Suprapubic skin (tissue), 4 donors: ENCODE results near the gene PRX. TPM values are rescaled to one million over a fixed set of nuclear protein-coding genes. Genes with fewer than 3 reads are reported as not detected.
A peak's percentile ranks its signal among the peaks of the same experiment; 100 is the strongest.

ENCODE experiments used
- DNase-seq, 2 donors: peaks; one replicate each; pipeline ENCODE4 v3.0.0-alpha.2; 2019; ENCODE audit warnings: low spot score in 2 of 2
- H3K27ac ChIP-seq: fragments of 200-600 bp; sonication (generic); one replicate; pipeline ENCODE4 v1.5.1; 2019
- H3K27me3 ChIP-seq: fragments of 200-600 bp; sonication (generic); one replicate; pipeline ENCODE4 v1.5.1; 2019
- H3K36me3 ChIP-seq: fragments of 200-600 bp; sonication (generic); one replicate; pipeline ENCODE4 v1.5.1; 2019
- H3K4me1 ChIP-seq: fragments of 200-600 bp; sonication (generic); one replicate; pipeline ENCODE4 v1.5.1; 2019
- H3K4me3 ChIP-seq: fragments of 200-600 bp; sonication (generic); one replicate; pipeline ENCODE4 v1.5.1; 2019; ENCODE audit warnings: mild to moderate bottlenecking
- H3K9me3 ChIP-seq: fragments of 200-600 bp; sonication (generic); one replicate; pipeline ENCODE4 v1.5.1; 2019
- CTCF ChIP-seq, 2 donors: fragments of 200-600 bp in 1 of 2; fragments of 450-650 bp in 1 of 2; sonication (generic) in 1 of 2; IDR thresholded peaks; one replicate each; pipeline ENCODE4 v1.5.1; 2016 to 2019; ENCODE audit warnings: antibody characterized with exemption in 2 of 2, mild to moderate bottlenecking in 1 of 2, moderate library complexity in 1 of 2
- EP300 ChIP-seq: sonication (generic); formaldehyde crosslinking; IDR thresholded peaks from one replicate; pipeline ENCODE4 v1.6.1; 2017; ENCODE audit warnings: antibody characterized with exemption
- POLR2A ChIP-seq, 2 donors: fragments of 450-650 bp; IDR thresholded peaks; one replicate each; pipeline ENCODE4 v1.6.1; 2017; ENCODE audit warnings: antibody characterized with exemption in 2 of 2, mild to moderate bottlenecking in 2 of 2, moderate library complexity in 2 of 2
- POLR2AphosphoS5 ChIP-seq, 3 donors: sonication (generic); formaldehyde crosslinking; IDR thresholded peaks; one replicate each; pipeline ENCODE4 v1.6.1; 2017; ENCODE audit warnings: antibody characterized with exemption in 3 of 3
- WGBS: methylation state at CpG from one replicate; pipeline ENCODE4 v1.1.5; 2018; 5-methylcytosine and 5-hydroxymethylcytosine counted together
- total RNA-seq, 4 donors: library from RNA; depleted of rRNA; stranded (reverse); fragments of >200 nt; gene quantifications; one replicate each; pipeline ENCODE4 v1.1.0, GENCODE V29; 2016

The PRX gene
- total RNA-seq, 4 donors from 2014 or later, result 4.1 to 7.3 (median 4.8) TPM

- no peak overlapping the region for H3K27ac ChIP-seq
Observed at GRCh38 chr19:40419066-40419612, 6.0 kb upstream of the PRX start.

GRCh38 chr19:40418040-40418439 is 4.9 kb upstream of the PRX start:
- DNase-seq, result no peak
- H3K27me3 ChIP-seq, result no peaks in the 10 kb centered on the region
- H3K4me1 ChIP-seq, result peaks cover 37% of the 10 kb centered on the region
- no peak overlapping the region for H3K4me3 ChIP-seq
- H3K27ac ChIP-seq, result peak overlapping the region; percentile 57
- H3K36me3 ChIP-seq, result peaks cover 8% of the 10 kb centered on the region
- H3K9me3 ChIP-seq, result no peaks in the 10 kb centered on the region
- TF ChIP-seq EP300 (no peak), CTCF (IDR thresholded peaks at IDR 0.05) (no peak), POLR2A (IDR thresholded peaks at IDR 0.05) (no peak), POLR2AphosphoS5 (IDR thresholded peaks at IDR 0.05) (no peak)
- 94% methylated on average over 3 of the region's 3 CpGs for WGBS

More at GRCh38 chr19:40419066-40419612, 6.0 kb upstream of the PRX start:
- 57% methylated on average over 4 of the region's 5 CpGs for WGBS
- no peaks in the 10 kb centered on the region for H3K9me3 ChIP-seq
- peaks cover 40% of the 10 kb centered on the region for H3K4me1 ChIP-seq
- no peak for DNase-seq
- H3K36me3 ChIP-seq, result peaks cover 10% of the 10 kb centered on the region
- no peaks in the 10 kb centered on the region for H3K27me3 ChIP-seq
- no peak overlapping the region for H3K4me3 ChIP-seq
- TF ChIP-seq POLR2AphosphoS5 (IDR thresholded peaks at IDR 0.05), result no peak
- TF ChIP-seq CTCF (IDR thresholded peaks at IDR 0.05), result no peak
- no peak for TF ChIP-seq POLR2A (IDR thresholded peaks at IDR 0.05)
- no peak for TF ChIP-seq EP300

- H3K27ac ChIP-seq, result peak overlapping the region; percentile 57
- H3K4me3 ChIP-seq, result peak overlapping the region; percentile 2
- peaks cover 35% of the 10 kb centered on the region for H3K4me1 ChIP-seq
- no peak for DNase-seq
- peaks cover 4% of the 10 kb centered on the region for H3K36me3 ChIP-seq
- H3K9me3 ChIP-seq, result no peaks in the 10 kb centered on the region
- TF ChIP-seq POLR2AphosphoS5 (IDR thresholded peaks at IDR 0.05) (no peak), POLR2A (IDR thresholded peaks at IDR 0.05) (no peak), EP300 (no peak), CTCF (IDR thresholded peaks at IDR 0.05) (no peak)
- 85% methylated on average over 4 of the region's 4 CpGs for WGBS
- H3K27me3 ChIP-seq, result no peaks in the 10 kb centered on the region
Observed at GRCh38 chr19:40417643-40417981, 4.4 kb upstream of the PRX start.

GRCh38 chr19:40416918-40417642 is 3.9 kb upstream of the PRX start:
- H3K9me3 ChIP-seq, result no peaks in the 10 kb centered on the region
- H3K36me3 ChIP-seq, result no peaks in the 10 kb centered on the region
- DNase-seq, result no peak
- peak overlapping the region; percentile 57 for H3K27ac ChIP-seq
- H3K4me1 ChIP-seq, result peaks cover 33% of the 10 kb centered on the region
- TF ChIP-seq POLR2AphosphoS5 (IDR thresholded peaks at IDR 0.05) (no peak), EP300 (no peak), CTCF (IDR thresholded peaks at IDR 0.05) (no peak), POLR2A (IDR thresholded peaks at IDR 0.05) (no peak)
- 55% methylated on average over 14 of the region's 16 CpGs for WGBS
- H3K4me3 ChIP-seq, result peak overlapping the region; percentile 2
- H3K27me3 ChIP-seq, result no peaks in the 10 kb centered on the region

- WGBS, result 100% methylated on average over 2 of the region's 2 CpGs
- H3K27ac ChIP-seq, result no peak overlapping the region
- TF ChIP-seq EP300 (no peak), CTCF (IDR thresholded peaks at IDR 0.05) (no peak), POLR2AphosphoS5 (IDR thresholded peaks at IDR 0.05) (no peak), POLR2A (IDR thresholded peaks at IDR 0.05) (no peak)
- H3K27me3 ChIP-seq, result no peaks in the 10 kb centered on the region
- H3K9me3 ChIP-seq, result no peaks in the 10 kb centered on the region
- no peaks in the 10 kb centered on the region for H3K36me3 ChIP-seq
- H3K4me1 ChIP-seq, result peaks cover 35% of the 10 kb centered on the region
- no peak overlapping the region for H3K4me3 ChIP-seq
- DNase-seq, result no peak
Observed at GRCh38 chr19:40415768-40416167, 2.6 kb upstream of the PRX start.
